Esophagus (tissue), 2 donors: Measurements from ENCODE around the gene NFIX. TPM values are rescaled to one million over a fixed set of nuclear protein-coding genes. Genes with fewer than 3 reads are reported as not detected.
A peak's percentile ranks its signal among the peaks of the same experiment; 100 is the strongest.
"Not testable (repeated sequence)": the region's sequence is repeated elsewhere in the genome, so short reads cannot be mapped to it uniquely, and the experiment has no call there.

Experiments
- H3K27ac ChIP-seq, 2 donors: one replicate each; pipeline ENCODE4 v1.5.1; 2013; ENCODE audit warnings: low read depth in 2 of 2, mild to moderate bottlenecking in 2 of 2, inconsistent platforms in 1 of 2, low read length in 1 of 2, moderate library complexity in 1 of 2
- H3K27me3 ChIP-seq, 2 donors: one replicate each; pipeline ENCODE4 v1.6.1; 2013; ENCODE audit warnings: low read length in 2 of 2, control low read depth in 1 of 2, mild to moderate bottlenecking in 1 of 2; ENCODE audit not compliant: insufficient read depth in 2 of 2, control insufficient read depth in 1 of 2
- H3K36me3 ChIP-seq, 2 donors: one replicate each; pipeline ENCODE4 v1.6.1; 2013; ENCODE audit warnings: low read length in 1 of 2; ENCODE audit not compliant: control insufficient read depth in 2 of 2, insufficient read depth in 2 of 2
- H3K4me1 ChIP-seq, 2 donors: one replicate each; pipeline ENCODE4 v1.6.1; 2013; ENCODE audit warnings: low read length in 1 of 2; ENCODE audit not compliant: control insufficient read depth in 2 of 2, insufficient read depth in 2 of 2
- H3K4me3 ChIP-seq, 2 donors: one replicate each; pipeline ENCODE4 v1.5.1; 2013; ENCODE audit warnings: low read length in 2 of 2, mild to moderate bottlenecking in 2 of 2, low read depth in 1 of 2, moderate library complexity in 1 of 2
- H3K9me3 ChIP-seq, 2 donors: one replicate each; pipeline ENCODE4 v1.6.1; 2013; ENCODE audit warnings: mild to moderate bottlenecking in 2 of 2, low read depth in 1 of 2, low read length in 1 of 2, moderate library complexity in 1 of 2; ENCODE audit not compliant: control insufficient read depth in 2 of 2, insufficient read depth in 1 of 2
- WGBS, 2 donors: extraction: QIAGEN DNeasy Blood & Tissue Kit; methylation state at CpG; one replicate each; pipeline ENCODE4 v1.1.7; 2013; 5-methylcytosine and 5-hydroxymethylcytosine counted together
- polyA plus RNA-seq, 2 donors: library from polyadenylated mRNA; stranded (reverse); fragments of 200-250 nt; gene quantifications; one replicate each; pipeline ENCODE4 v1.2.3, GENCODE V29; 2013
- donor health status: healthy with polysubstance abuse.
- donor health status: Bipolar disorder and iron deficiency.

The NFIX gene
- polyA plus RNA-seq, 2 donors, result 26.9 to 38.5 TPM

DNA sequence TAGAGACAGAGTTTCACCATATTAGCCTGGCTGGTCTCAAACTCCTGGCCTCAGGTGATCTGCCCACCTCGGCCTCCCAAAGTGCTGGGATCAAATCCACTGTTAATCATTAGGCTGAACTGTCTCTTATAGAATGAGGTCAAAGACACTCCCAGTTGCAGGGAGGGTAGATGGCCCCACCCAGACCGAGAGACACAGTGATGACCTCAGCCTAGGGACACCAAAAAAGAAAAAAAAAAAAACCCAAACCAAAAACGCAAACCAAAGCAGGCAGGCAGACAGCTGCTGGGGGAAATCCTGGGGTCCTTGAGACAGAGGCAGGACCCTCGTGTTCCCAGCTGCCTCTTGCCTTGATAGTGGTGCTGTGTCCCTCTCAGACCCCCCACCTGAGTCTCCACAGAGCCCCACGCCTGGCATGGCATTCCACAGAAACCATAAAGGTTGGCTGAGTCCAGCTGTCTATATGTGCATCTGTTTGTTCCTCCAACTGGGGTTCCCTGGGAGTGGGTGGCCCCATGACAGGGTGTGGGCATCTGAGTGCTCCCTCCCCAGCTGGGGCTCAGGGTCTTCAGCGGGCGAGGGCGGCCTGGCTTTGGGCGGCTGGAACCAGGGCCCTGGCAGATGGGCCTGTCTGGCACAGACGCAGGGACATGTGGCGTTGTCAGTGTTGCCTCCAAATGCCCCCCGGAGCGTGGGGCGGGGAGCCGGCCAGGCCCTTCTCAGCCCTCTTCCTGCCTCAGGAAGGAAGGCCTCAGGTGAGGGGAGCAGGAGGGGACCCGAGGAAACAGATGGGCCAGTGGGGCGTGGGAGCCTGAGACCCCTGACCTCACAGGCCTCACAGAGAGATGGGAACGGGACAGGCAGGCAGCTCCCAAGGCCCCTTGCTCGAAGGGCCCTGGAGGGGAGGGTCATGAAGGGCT is 20.7 kb upstream of the NFIX start:
- H3K4me1 ChIP-seq, result peaks cover 0 to 3% of the 10 kb centered on the region in 2 donors
- H3K27ac ChIP-seq, result no peak overlapping the region
- no peaks in the 10 kb centered on the region for H3K36me3 ChIP-seq
- no peaks in the 10 kb centered on the region for H3K9me3 ChIP-seq
- H3K4me3 ChIP-seq, result no peak overlapping the region
- WGBS, 2 donors, result 67% methylated on average over 19 of the region's 19 CpGs
- no peaks in the 10 kb centered on the region for H3K27me3 ChIP-seq

DNA sequence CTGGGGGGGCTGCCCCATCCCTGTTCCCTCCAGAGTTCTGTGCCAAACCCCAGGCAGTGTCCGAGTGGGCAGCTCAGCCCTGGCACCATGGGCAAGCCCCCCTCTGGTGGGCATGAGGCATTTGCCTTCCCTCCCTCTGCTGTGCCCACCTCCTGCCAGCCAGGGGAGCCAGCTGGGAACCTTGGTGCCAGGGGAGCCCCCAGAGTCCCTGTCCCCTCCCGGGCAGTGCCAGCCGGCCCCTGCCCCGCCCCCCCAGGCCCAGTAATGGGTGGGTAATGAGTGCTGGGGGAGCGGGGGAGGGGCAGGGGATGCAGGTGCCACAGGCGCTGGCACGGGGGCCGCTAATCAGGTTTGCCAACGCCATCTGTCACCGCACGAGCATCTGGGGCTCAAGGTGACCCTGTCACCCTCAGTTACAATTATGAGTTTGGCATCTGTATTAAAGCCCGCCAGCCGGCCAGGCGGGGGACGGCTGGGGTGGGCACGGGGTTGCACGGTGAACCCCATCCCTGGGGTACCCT is 20.0 kb upstream of the NFIX start:
- Histone ChIP-seq H3K27me3 (no peaks in the 10 kb centered on the region), H3K27ac (no peak overlapping the region), H3K4me1 (peaks cover 0 to 2% of the 10 kb centered on the region in 2 donors), H3K9me3 (no peaks in the 10 kb centered on the region), H3K36me3 (no peaks in the 10 kb centered on the region), H3K4me3 (no peak overlapping the region)
- WGBS, 2 donors, result 64 to 69% methylated on average over 17 of the region's 17 CpGs

DNA sequence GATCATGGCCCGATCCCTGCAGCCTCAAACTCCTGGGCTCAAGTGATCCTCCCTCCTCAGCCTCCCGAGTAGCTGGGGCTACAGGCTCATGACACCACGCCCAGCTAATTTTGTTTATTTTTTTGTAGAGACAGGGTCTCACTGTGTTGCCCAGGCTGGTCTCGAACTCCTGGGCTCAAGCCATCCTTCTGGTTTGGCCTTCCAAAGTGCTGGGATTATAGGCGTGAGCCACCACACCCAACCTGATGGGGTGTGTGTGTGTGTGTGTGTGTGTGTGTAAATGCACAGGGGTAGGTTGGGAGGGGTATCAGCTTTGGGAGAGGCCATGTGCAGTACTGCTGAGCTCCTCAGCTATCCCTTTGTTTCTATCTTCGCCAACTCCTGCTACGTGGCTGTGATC is 19.2 kb upstream of the NFIX start:
- WGBS, 2 donors, result 59 to 66% methylated on average over 7 of the region's 7 CpGs
- not testable (repeated sequence) for H3K27ac ChIP-seq, H3K36me3 ChIP-seq, H3K9me3 ChIP-seq, H3K27me3 ChIP-seq, H3K4me3 ChIP-seq, H3K4me1 ChIP-seq

DNA sequence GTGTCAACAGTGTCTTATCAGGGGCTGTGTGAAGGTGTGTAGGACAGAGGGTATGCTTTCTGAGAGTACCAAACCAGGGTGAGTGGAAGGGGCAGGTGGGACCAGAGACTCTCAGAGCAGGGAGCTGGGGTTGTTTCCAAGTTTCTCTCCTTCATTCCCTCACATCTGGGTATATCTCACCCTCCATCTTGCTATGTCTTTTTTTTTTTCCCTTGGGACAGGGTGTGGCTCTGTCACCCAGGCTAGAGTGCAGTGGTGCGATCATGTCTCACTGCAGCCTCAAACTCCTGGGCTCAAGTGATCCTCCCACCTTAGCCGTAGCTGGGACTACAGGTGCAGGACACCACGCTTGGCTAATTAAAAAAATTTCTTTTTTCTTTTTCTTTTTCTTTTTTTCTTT is 15.3 kb upstream of the NFIX start:
- H3K4me1 ChIP-seq, result peaks cover 0 to 5% of the 10 kb centered on the region in 2 donors
- no peaks in the 10 kb centered on the region for H3K27me3 ChIP-seq
- H3K4me3 ChIP-seq, result no peak overlapping the region
- H3K36me3 ChIP-seq, result no peaks in the 10 kb centered on the region
- H3K27ac ChIP-seq, result no peak overlapping the region
- no peaks in the 10 kb centered on the region for H3K9me3 ChIP-seq
- 86 to 87% methylated on average over 3 of the region's 3 CpGs for WGBS, 2 donors

DNA sequence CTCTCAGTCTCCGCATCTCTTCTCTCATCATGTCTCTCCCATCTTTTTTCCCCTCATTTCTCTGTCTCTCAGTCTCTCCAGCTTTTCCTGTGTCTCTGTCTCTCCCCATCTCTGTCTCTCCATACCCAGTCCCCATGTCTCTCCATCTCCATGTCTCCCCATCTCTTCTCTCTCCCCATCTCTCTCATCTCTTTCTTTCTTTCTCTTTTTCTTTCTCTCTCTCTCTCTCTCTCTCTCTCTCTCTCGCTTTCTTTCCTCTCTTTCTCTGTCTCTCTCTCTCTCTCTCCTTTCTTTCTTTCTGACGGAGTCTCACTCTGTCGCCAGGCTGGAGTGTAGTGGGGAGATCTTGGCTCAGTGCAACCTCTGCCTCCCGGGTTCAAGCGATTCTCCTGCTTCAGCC is 12.6 kb upstream of the NFIX start:
- no peak overlapping the region for H3K27ac ChIP-seq
- H3K36me3 ChIP-seq, result no peaks in the 10 kb centered on the region
- 87 to 93% methylated on average over 6 of the region's 6 CpGs for WGBS, 2 donors
- H3K9me3 ChIP-seq, result no peaks in the 10 kb centered on the region
- no peak overlapping the region for H3K4me3 ChIP-seq
- no peaks in the 10 kb centered on the region for H3K27me3 ChIP-seq
- peaks cover 0 to 11% of the 10 kb centered on the region in 2 donors for H3K4me1 ChIP-seq

DNA sequence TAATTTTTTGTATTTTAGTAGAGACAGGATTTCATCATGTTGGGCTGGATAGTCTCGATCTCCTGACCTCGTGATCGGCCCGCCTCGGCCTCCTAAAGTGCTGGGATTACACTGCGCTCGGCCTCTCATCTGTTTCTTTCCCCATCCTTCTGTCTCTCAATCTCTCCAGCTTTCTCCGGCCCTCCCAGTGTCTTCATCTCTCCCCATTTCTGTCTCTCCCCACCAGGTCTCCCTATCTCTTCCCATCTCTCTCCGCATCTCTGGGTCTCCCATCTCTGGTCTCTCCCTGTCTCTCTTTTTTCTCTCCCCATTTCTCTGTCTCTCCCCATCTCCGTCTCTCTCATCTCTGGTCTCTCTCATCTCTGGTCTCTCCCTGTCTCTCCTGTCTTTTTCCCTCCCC is 12.2 kb upstream of the NFIX start:
- no peaks in the 10 kb centered on the region for H3K36me3 ChIP-seq
- H3K27ac ChIP-seq, result no peak overlapping the region
- no peaks in the 10 kb centered on the region for H3K9me3 ChIP-seq
- H3K27me3 ChIP-seq, result no peaks in the 10 kb centered on the region
- H3K4me1 ChIP-seq, result peaks cover 0 to 11% of the 10 kb centered on the region in 2 donors
- 44 to 46% methylated on average over 10 of the region's 10 CpGs for WGBS, 2 donors
- H3K4me3 ChIP-seq, result peak overlapping the region in 1 of 2 donors; percentile 26

DNA sequence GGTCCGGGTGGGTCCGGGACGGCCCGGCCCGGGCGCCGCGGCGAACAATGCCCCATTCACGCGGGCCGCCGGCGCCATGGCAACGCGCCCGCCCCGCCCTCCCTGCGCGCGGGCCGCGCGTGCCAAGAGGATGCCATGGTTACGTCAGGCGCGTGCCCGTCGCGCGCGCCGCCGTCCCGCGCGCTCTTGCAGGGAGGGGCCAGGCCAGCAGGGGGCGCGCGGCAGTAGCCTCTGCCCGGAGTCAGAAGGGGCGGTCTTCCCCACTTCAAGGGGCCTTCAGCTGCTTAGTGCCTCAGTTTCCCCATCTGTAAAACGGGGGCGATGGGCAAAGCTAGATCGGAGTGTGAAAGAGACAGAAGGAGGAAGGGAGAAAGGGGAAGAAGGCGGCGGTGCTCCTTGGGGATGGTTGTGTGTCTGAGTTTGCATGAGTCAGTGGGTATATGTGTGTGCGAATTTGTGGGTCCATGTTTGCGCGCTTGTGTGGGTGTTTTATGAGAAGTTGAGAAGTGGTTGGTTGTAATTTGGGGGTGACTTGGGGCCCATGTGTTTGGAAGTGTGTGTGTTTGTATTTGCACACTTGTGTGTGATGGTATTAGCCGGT is 11.6 kb upstream of the NFIX start:
- WGBS, 2 donors, result 9 to 12% methylated on average over 35 to 51 of the region's 51 CpGs
- Histone ChIP-seq H3K27me3 (no peaks in the 10 kb centered on the region), H3K27ac (no peak overlapping the region)

DNA sequence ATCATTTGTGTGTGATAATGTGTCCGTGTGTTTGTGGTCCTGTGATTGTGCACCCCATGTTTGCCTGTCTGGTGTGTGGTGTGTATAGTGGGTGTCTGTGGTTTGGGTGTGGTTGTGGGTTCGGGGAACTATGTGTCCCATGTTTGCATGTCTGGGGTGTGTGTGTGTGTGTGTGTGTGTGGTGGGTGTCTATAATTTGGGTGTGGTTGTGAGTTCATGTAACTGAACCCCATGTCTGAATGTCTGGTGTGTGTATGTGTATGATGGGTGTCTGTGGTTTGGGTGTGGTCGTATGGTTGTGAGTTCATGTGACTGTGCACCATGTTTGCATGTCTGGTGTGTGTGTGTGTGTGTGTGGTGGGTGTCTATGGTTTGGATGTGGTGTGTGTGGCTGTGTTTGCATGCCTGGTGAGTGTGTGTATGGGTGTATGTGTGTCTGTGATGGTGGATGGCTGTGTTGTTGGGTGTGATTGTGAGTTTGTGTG is 11.1 kb upstream of the NFIX start:
- no peaks in the 10 kb centered on the region for H3K27me3 ChIP-seq
- no peak overlapping the region for H3K4me3 ChIP-seq
- no peak overlapping the region for H3K27ac ChIP-seq
- H3K4me1 ChIP-seq, result peaks cover 0 to 11% of the 10 kb centered on the region in 2 donors
- WGBS, 2 donors, result 71 to 75% methylated on average over 3 of the region's 3 CpGs
- H3K9me3 ChIP-seq, result no peaks in the 10 kb centered on the region
- H3K36me3 ChIP-seq, result no peaks in the 10 kb centered on the region

More for the DNA sequence above, 11.6 kb upstream of the NFIX start:
- Histone ChIP-seq H3K4me1 (peaks cover 0 to 11% of the 10 kb centered on the region in 2 donors), H3K9me3 (no peaks in the 10 kb centered on the region), H3K36me3 (no peaks in the 10 kb centered on the region), H3K4me3 (peak overlapping the region in 1 of 2 donors; percentile 26)

DNA sequence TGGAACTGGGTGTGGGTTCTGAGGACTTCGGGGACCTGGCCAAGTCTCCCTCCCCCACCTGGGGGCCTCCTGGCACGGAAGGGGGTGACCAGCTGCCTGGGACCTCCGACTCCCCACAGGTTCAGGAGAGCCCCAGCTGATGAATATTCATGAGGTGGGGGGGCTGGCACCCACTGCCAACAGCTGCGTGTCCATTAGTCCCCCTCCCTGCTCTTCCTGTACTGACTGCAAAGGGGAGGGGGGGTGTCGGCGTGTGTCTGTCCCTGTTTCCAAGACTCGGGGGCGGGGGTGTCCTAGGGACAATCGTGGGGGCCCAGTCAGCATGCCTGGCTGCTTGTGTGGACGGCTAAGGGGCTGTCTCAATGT is 10.6 kb upstream of the NFIX start:
- H3K36me3 ChIP-seq, result no peaks in the 10 kb centered on the region

More for the DNA sequence above, 10.6 kb upstream of the NFIX start:
- 38 to 42% methylated on average over 10 of the region's 10 CpGs for WGBS, 2 donors
- H3K4me3 ChIP-seq, result no peak overlapping the region
- no peaks in the 10 kb centered on the region for H3K27me3 ChIP-seq
- no peaks in the 10 kb centered on the region for H3K9me3 ChIP-seq
- H3K27ac ChIP-seq, result no peak overlapping the region
- peaks cover 0 to 11% of the 10 kb centered on the region in 2 donors for H3K4me1 ChIP-seq
